ENCODE results near the gene STOML3.
"Not testable (repeated sequence)": the region's sequence is repeated elsewhere in the genome, so short reads cannot be mapped to it uniquely, and the experiment has no call there.

Gene STOML3

DNA sequence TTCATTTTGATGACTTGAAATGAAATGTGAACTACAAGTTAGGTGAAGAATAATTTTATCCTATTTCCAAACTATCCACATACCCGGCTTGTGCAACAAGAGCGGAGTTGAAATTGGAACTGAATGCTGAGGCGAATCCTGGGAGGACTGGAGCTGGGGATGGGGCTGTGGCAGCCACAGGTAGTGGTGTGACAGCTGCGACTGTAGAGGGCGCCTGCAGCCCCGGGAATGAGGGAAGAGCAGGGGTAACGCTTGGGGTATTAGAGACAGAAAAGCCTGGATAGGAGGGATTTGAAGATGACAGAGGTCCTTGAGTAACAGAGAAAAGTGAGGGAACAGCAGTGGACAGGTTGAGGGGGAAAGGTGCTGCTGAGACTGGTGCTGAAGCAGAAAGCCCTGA, 22.0 kb upstream of the STOML3 start:
- ChIA-PET CTCF (no interaction called here), POLR2A (ENCODE audit: low non-redundant PET) (no interaction called here)
- H3K27ac ChIP-seq, result no peak overlapping the region
- DNase-seq (ENCODE audit: low spot score), result no peak
- TF ChIP-seq CTCF (conservative IDR thresholded peaks at IDR 0.05; ENCODE audit: low read depth), result no peak

GRCh38 chr13:39006371-39007111, 15.9 kb upstream of the STOML3 start:
- CTCF ChIA-PET; DNase-seq (ENCODE audit: low spot score); POLR2A ChIA-PET (ENCODE audit: low non-redundant PET): not testable (repeated sequence)
- peak overlapping the region; percentile 89 for H3K27ac ChIP-seq

- no peak for DNase-seq (ENCODE audit: low spot score)
- no peak overlapping the region for H3K27ac ChIP-seq
- no peak for TF ChIP-seq CTCF (conservative IDR thresholded peaks at IDR 0.05; ENCODE audit: low read depth)
- POLR2A ChIA-PET (ENCODE audit: low non-redundant PET), result no interaction called here
- CTCF ChIA-PET, result no interaction called here
Measured at GRCh38 chr13:38998739-38999138, 8.1 kb upstream of the STOML3 start.

GRCh38 chr13:38993381-38993780, 2.8 kb upstream of the STOML3 start:
- no peak for TF ChIP-seq CTCF (conservative IDR thresholded peaks at IDR 0.05; ENCODE audit: low read depth)
- H3K27ac ChIP-seq, result no peak overlapping the region
- ChIA-PET CTCF (no interaction called here), POLR2A (ENCODE audit: low non-redundant PET) (no interaction called here)
- no peak for DNase-seq (ENCODE audit: low spot score)

DNA sequence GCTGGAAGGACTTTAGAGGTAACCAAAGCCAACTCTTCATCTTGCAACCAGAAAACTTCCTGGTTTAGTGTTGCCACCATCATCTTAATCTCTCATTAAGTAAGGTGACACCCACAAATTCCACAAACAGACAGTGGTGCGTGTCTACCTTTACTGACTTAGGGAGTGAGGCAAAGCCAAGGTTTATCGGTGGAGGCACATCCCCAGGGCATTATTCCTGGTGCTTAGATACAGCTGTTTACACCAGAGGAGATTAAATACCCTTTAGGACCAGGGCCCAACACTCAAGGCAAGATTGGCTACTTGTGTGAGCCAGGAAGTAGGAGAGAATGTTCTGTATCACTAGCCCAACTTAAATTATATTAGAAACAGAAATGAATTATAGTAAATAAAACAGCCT, 9.5 kb downstream of the STOML3 start:
- no peak for DNase-seq (ENCODE audit: low spot score)
- ChIA-PET POLR2A (ENCODE audit: low non-redundant PET) (no interaction called here), CTCF (interaction anchor here (1.0 kb wide), 1 partner anchor 11 kb away, joined by 3 read pairs; no protein-coding TSS in a partner anchor)
- H3K27ac ChIP-seq, result no peak overlapping the region
- no peak for TF ChIP-seq CTCF (conservative IDR thresholded peaks at IDR 0.05; ENCODE audit: low read depth)

GRCh38 chr13:38980750-38981078, 9.9 kb downstream of the STOML3 start:
- CTCF ChIA-PET, result interaction anchor here (1.0 kb wide), 1 partner anchor 11 kb away, joined by 3 read pairs; no protein-coding TSS in a partner anchor
- no peak for TF ChIP-seq CTCF (conservative IDR thresholded peaks at IDR 0.05; ENCODE audit: low read depth)
- H3K27ac ChIP-seq, result no peak overlapping the region
- no peak for DNase-seq (ENCODE audit: low spot score)
- POLR2A ChIA-PET (ENCODE audit: low non-redundant PET), result no interaction called here

GRCh38 chr13:38979891-38980749, 10.5 kb downstream of the STOML3 start:
- no peak for DNase-seq (ENCODE audit: low spot score)
- POLR2A ChIA-PET (ENCODE audit: low non-redundant PET), result no interaction called here
- H3K27ac ChIP-seq, result no peak overlapping the region
- CTCF ChIA-PET, result interaction anchor here (0.8 kb wide), 1 partner anchor 65 kb away, joined by 4 read pairs; no protein-coding TSS in a partner anchor
- no peak for TF ChIP-seq CTCF (conservative IDR thresholded peaks at IDR 0.05; ENCODE audit: low read depth)

All from RWPE1 (cell line).